Measurements from ENCODE around the gene GYS1.
"Not testable (repeated sequence)": the region's sequence is repeated elsewhere in the genome, so short reads cannot be mapped to it uniquely, and the experiment has no call there.

Gene GYS1

DNA sequence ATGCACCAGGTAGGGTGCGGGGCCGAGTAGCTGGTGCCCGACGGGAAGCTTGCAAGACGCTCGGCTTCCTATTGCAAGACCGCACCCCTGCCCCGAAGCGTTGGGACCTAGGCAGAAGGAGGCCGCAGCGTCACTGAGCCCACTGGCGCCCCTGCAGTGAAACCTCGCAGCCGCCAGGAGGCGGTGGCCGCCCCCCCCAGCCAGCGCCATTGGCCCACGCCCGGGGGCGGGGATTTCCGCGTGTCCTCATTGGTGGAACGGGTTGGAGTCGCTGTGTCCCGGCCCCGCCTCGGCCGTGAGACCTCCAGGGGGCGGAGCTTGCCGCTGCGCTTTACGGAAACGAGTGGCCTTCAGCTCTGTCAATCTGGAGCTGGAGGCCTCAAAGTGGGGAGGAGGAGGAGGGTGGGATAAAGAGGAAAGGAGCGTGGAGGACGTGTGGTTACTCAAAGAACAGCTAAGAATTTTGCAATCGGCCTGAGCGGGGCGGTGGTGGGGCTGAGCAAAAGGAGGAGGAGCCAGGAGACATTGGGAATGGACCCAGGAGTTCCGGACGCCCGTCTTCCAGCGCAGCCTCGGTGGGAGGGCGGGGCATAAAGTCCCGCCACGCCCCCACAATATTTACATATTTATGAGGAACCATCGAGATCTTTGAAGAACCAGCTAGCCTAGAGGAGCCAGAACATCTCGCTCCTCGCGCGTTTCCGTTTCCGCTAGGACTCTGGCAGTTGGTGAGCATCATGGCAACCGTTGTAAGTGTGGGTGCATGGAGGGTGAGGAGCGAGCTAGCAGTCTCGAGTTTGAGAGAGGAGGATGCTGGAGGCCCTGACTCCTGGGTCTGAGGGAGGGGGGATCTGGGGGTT, at the start of gene GYS1, which contains the start of gene RUVBL2:
GYS1 (minus strand) TSS at position 135 of the 860 bp plus-strand sequence. CDS start 197 bp downstream, outside the sequence.
RUVBL2 (plus strand) TSS at position 713 of the 860 bp plus-strand sequence; CDS start at position 738, 25 bp downstream.
- DNase-seq = peak; percentile 98

GRCh38 chr19:49042666-49043065, 49.6 kb upstream of the GYS1 start:
- DNase-seq = not testable (repeated sequence)

- no peak for DNase-seq
These were observed 49.1 kb upstream of the GYS1 start for GRCh38 chr19:49042177-49042576.

- DNase-seq = not testable (repeated sequence)
These were observed 46.6 kb upstream of the GYS1 start for GRCh38 chr19:49039736-49040135.

DNA sequence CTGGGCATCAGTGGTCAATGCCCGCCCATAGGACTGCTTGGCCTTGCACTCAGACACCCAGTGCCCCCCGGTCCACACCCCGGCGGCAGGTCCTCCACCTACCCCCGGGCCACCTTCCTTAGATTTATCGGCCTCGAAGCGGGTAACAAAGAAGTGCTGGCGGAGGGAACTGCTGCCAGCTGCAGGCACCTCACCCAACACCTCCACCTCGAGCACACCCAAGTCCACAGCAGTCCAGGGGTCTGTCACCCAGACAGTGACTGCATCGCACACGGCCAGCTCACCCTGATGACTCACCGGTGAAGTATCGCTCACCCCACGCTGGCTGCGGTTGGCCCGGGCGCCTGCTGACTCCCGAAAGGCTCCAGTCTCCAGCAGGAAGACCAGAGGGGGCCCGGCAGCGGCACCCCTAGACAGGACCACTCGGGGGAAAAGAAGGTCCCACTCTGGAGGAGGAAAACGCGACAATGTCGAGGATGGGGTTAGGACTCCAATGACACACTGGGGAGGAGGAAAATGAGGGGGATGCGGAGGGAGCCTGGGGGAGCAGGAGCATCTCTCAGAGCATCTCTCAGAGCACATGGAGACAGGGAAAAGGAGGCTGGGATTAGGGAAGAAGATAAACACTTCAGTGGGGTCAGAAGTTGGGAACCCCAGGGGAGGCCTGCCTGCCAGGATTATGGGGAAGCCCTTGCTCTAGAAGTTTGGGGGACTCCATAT, 45.6 kb upstream of the GYS1 start:
- not testable (repeated sequence) for DNase-seq

DNA sequence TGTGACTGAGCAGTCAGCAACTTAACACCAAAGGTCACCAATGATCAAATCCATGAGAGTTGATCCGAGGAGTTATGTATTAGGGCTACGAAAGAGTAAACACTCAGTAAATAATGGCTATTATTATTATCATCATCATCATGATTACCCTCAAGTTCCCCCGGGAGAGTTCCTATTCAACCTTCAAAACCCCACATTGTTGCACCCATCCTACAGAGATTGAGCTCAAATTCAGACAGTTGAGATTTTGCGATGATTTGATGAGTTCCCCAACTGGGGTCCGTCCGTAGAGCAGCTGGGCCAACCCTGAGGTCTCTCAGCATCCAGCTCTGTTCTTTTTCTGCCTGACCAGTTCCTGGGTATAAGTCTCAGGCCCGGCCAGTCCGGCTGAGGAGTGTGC, 45.0 kb upstream of the GYS1 start:
- not testable (repeated sequence) for DNase-seq

- DNase-seq = peak; percentile 7
These were observed 43.7 kb upstream of the GYS1 start, which contains the start of gene CGB1 for GRCh38 chr19:49036815-49037214. Gene CGB1 (minus strand): TSS chr19:49036895. CDS start chr19:49036711, 184 bp downstream.

- DNase-seq = peak; percentile 55
These were observed 38.7 kb upstream of the GYS1 start, which contains the start of gene CGB2 for GRCh38 chr19:49031642-49032301. Gene CGB2 (plus strand): TSS chr19:49031890. CDS start chr19:49032096, 206 bp downstream.

DNA sequence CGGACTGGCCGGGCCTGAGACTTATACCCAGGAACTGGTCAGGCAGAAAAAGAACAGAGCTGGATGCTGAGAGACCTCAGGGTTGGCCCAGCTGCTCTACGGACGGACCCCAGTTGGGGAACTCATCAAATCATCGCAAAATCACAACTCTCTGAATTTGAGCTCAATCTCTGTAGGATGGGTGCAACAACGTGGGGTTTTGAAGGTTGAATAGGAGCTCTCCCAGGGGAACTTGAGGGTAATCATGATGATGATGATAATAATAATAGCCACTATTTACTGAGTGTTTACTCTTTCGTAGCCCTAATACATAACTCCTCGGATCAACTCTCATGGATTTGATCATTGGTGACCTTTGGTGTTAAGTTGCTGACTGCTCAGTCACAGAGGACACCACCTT, 37.2 kb upstream of the GYS1 start:
- not testable (repeated sequence) for DNase-seq

GRCh38 chr19:49029749-49030148, 36.6 kb upstream of the GYS1 start:
- DNase-seq = not testable (repeated sequence)

DNA sequence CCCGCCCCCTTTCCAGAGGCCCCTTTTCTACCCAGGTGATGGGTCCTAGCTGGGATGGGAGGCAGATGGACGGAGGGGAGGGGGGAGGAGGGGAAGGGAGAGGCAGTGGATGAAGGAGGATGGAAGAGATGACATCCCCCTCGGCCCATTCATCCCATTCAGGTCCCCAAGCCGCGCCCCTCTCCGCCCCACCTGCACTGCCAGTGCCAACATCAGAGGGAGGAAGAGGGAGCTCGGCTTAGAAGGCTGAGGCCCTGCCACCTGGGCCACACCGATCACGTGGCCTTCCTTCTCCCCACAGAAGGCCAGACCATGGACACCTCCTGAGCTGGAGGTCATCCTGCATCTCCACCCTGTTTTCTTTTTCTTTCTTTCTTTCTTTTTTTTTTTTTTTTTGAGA, 35.6 kb upstream of the GYS1 start:
- DNase-seq = not testable (repeated sequence)

GRCh38 chr19:49025599-49025998, 32.5 kb upstream of the GYS1 start:
- DNase-seq = not testable (repeated sequence)

DNA sequence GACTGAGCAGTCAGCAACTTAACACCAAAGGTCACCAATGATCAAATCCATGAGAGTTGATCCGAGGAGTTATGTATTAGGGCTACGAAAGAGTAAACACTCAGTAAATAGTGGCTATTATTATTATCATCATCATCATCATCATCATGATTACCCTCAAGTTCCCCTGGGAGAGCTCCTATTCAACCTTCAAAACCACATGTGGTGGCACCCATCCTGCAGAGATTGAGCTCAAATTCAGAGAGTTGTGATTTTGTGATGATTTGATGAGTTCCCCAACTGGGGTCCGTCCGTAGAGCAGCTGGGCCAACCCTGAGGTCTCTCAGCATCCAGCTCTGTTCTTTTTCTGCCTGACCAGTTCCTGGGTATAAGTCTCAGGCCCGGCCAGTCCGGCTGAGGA, 32.0 kb upstream of the GYS1 start:
- not testable (repeated sequence) for DNase-seq

- not testable (repeated sequence) for DNase-seq
These were observed 31.1 kb upstream of the GYS1 start, which contains the start of gene CGB3 for GRCh38 chr19:49024233-49024632. Gene CGB3 (minus strand): TSS chr19:49024333. CDS start chr19:49023971, 362 bp downstream.

- DNase-seq = no peak
These were observed 29.0 kb upstream of the GYS1 start for GRCh38 chr19:49022116-49022515.

DNA sequence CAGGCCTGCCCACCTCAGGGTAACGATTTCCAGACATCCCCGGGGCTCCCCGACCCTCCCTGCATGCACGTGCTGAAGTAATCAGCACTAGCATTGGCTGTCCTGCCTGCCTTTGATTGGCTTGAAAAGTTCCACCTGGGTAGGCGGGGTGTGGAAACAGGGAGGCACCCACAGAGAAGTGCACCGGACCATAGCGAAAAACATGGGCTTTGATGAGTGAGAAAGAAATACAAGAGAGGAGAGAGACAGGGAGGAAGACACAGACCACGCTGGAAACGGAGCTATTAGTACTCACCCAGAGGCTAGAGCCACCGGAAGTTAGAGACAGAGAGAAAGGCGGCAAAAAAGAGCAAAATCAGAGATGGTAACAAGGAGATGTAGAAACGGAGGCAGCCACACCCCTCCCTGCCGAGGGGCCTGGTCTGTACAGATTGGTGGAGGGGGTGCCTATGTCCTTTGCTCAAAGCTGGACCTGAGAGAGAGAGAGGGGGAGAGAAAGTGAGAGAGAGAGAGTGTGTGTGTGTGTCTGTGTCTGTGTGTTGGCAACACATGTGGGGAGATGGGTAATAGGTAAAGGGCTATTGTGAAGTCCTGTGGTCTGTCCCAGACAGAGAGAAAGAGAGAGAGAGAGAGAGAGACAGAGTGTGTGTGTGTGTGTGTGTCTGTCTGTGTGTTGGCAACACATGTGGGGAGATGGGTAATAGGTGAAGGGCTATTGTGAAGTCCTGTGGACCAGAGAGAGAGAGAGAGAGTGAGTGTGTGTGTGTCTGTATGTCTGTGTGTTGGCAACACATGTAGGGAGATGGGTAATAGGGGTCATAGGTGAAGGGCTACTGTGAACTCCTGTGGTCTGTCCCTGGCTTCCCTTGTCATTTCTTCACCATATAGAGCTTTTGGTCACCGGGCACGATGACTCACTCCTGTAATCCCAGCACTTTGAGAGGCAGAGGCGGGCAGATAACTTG, 28.1 kb upstream of the GYS1 start:
- DNase-seq = no peak

DNA sequence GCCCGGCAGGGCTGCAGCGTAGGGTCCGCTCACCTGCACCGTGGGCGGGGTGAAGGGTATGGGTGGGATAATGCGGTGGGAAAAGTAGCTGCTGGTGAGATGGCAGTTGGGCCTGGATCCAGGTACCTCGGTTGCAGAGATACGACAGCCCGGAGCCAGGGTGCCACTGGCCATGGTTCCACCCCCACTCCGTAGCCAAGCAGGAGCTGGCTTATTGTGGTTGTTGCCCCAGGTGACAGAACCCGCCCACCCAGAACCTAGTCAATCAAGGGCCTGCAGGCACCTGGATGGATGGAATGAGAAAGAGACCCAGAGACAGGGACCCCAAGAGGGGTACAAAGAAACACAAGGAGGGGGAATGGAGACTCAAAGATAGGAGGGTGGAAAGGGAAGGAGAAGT, 27.2 kb upstream of the GYS1 start:
- no peak for DNase-seq

- DNase-seq = peak; percentile 63
These were observed 26.3 kb upstream of the GYS1 start for GRCh38 chr19:49019242-49019932.

DNA sequence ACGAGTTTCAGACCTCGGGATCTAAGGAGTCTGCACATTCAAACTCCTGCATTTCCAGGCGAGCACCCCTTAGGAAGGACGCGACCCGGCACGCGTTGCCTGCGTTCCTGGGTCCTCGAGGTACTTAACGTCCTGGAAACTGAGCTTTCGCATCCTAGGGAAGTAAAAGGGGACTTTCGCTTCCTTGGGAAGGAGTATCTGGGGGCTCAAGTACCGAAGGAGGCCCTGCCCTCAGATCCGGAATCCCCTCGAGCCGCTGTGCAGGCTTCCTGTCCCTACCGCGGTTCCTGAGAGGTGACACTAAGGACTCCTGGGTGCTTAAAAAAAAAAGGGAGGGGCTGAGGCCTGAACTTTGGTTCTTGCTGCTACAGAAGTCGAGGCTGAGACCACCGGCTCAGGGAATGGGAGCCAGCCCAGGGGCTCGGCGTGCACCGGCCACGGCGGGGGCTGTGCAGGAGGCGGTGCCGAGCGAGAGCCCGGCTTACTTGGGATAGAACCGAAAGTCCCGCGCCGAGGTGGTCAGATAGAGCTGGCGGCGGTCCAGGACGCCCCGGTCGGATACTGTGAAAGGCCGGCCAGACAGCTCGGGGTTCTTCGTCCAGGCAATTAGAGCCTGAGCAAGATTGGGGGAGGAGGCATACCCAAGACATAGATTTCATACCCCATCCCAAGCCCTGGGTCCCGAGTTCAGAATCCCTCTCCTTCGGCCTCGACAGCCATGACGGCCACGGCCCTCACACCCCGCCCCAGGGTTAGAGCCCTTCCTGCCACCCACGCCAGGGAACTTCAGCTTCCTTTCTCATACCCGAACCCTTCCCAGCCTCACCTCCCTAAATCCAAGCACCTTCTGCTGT, 25.5 kb upstream of the GYS1 start:
- DNase-seq = not testable (repeated sequence)

All from NCI-H1105 treated with DMSO at 0.1 percent for 48 hours (cell line).